GM12875 (cell line): ENCODE data around the gene PCYOX1L.
"Not testable (repeated sequence)": the region's sequence is repeated elsewhere in the genome, so short reads cannot be mapped to it uniquely, and the experiment has no call there.

Experiments
- H3K4me3 ChIP-seq: one replicate; pipeline ENCODE4 v1.5.1; 2011; ENCODE audit warnings: low read depth, low read length, control low read depth
- CTCF ChIP-seq: IDR thresholded peaks from 2 replicates; pipeline ENCODE4 v1.5.1; 2011; ENCODE audit warnings: low read depth, mild to moderate bottlenecking, control low read depth, inconsistent platforms, low read length, moderate library complexity, borderline replicate concordance; ENCODE audit not compliant: insufficient read depth

The PCYOX1L gene

GRCh38 chr5:149383399-149383798, 25.6 kb downstream of the PCYOX1L start:
- no peak overlapping the region for H3K4me3 ChIP-seq
- TF ChIP-seq CTCF = no peak

GRCh38 chr5:149386166-149386565, 28.3 kb downstream of the PCYOX1L start:
- H3K4me3 ChIP-seq = no peak overlapping the region
- TF ChIP-seq CTCF = no peak

GRCh38 chr5:149387081-149387631, 29.3 kb downstream of the PCYOX1L start:
- no peak for TF ChIP-seq CTCF
- H3K4me3 ChIP-seq = no peak overlapping the region

- no peak for TF ChIP-seq CTCF
- no peak overlapping the region for H3K4me3 ChIP-seq
Measured at GRCh38 chr5:149387982-149388381, 30.1 kb downstream of the PCYOX1L start.

GRCh38 chr5:149388498-149389190, 30.8 kb downstream of the PCYOX1L start:
- no peak for TF ChIP-seq CTCF
- no peak overlapping the region for H3K4me3 ChIP-seq

- no peak for TF ChIP-seq CTCF
- H3K4me3 ChIP-seq = no peak overlapping the region
Measured at GRCh38 chr5:149389552-149390495, 32.0 kb downstream of the PCYOX1L start.

GRCh38 chr5:149391076-149391475, 33.2 kb downstream of the PCYOX1L start:
- H3K4me3 ChIP-seq = not testable (repeated sequence)
